Endothelial cell of umbilical vein (primary cell): Measurements from ENCODE around the gene PRKCB. TPM values are rescaled to one million over a fixed set of nuclear protein-coding genes. Genes with fewer than 3 reads are reported as not detected.
A peak's percentile ranks its signal among the peaks of the same experiment; 100 is the strongest.

ENCODE experiments used
- BruUV-seq: library from RNA; stranded (reverse); fragments of 400-500 nt; replicated peaks from 2 replicates; lab custom pipeline; 2021; lab: Mats Ljungman, UMichigan
- CTCF ChIA-PET: fragments of 300-600, 350-600 bp; sonication (Branson Sonifier 250); formaldehyde crosslinking; loops from one replicate; lab custom pipeline; 2021; ENCODE audit warnings: antibody characterized with exemption, inconsistent platforms; lab: Charles Lee
- POLR2A ChIA-PET: fragments of 300-600, 350-600 bp; sonication (Branson Sonifier 250); formaldehyde crosslinking; loops from one replicate; lab custom pipeline; 2021; ENCODE audit warnings: antibody characterized with exemption, inconsistent platforms; lab: Charles Lee
- DNase-seq: peaks from one replicate; pipeline ENCODE4 v3.0.0-alpha.2; 2011; ENCODE audit warnings: low read depth, low spot score
- FAIRE-seq: peaks from 2 replicates; lab custom pipeline; 2011; peaks lifted over from hg19 to GRCh38; lab: Jason Lieb, UNC
- H2AFZ ChIP-seq: 2 replicates; pipeline ENCODE4 v1.6.0; 2012; ENCODE audit warnings: low read depth, low read length, control low read depth, inconsistent platforms
- H3K27ac ChIP-seq: 2 replicates; pipeline ENCODE4 v1.5.1; 2011; ENCODE audit warnings: low read depth, mild to moderate bottlenecking, control low read depth, low read length, moderate library complexity; ENCODE audit not compliant: insufficient read depth
- H3K27me3 ChIP-seq, 2 experiments: 2 replicates each; pipeline versions ENCODE4 v1.6.0 to v1.6.1; 2011; ENCODE audit warnings: low read length in 2 of 2, mixed read lengths in 1 of 2; ENCODE audit not compliant: control insufficient read depth in 2 of 2, insufficient read depth in 2 of 2
- H3K36me3 ChIP-seq, 2 experiments: 2 replicates in 1 of 2; 3 replicates in 1 of 2; pipeline ENCODE4 v1.5.1; 2011; ENCODE audit warnings: low read length in 2 of 2, mild to moderate bottlenecking in 1 of 2, moderate library complexity in 1 of 2; ENCODE audit not compliant: control insufficient read depth in 2 of 2, insufficient read depth in 2 of 2; ENCODE audit errors: extremely low read depth in 1 of 2
- H3K4me1 ChIP-seq: 3 replicates; pipeline ENCODE4 v1.5.1; 2011; ENCODE audit warnings: mild to moderate bottlenecking, low read length; ENCODE audit not compliant: control insufficient read depth, insufficient read depth; ENCODE audit errors: extremely low read depth
- H3K4me2 ChIP-seq: 2 replicates; pipeline ENCODE4 v1.6.1; 2011; ENCODE audit warnings: low read length, control low read depth, mixed read lengths; ENCODE audit not compliant: insufficient read depth
- H3K4me3 ChIP-seq, 3 experiments: fragments of 200-600 bp in 1 of 3; sonication (generic), shearing (Covaris generic) in 1 of 3; replicated peaks in 1 of 3; 2 replicates each; pipeline ENCODE4 v1.5.1; 2011 to 2016; ENCODE audit warnings: control low read depth in 3 of 3, low read length in 3 of 3, mild to moderate bottlenecking in 2 of 3, inconsistent platforms in 1 of 3, low read depth in 1 of 3, moderate library complexity in 1 of 3; ENCODE audit not compliant: insufficient read depth in 1 of 3
- H3K79me2 ChIP-seq: 2 replicates; pipeline ENCODE4 v1.6.0; 2012; ENCODE audit warnings: low read length, inconsistent platforms; ENCODE audit not compliant: control insufficient read depth, insufficient read depth
- H3K9ac ChIP-seq: replicated peaks from 2 replicates; pipeline ENCODE3; 2011; ENCODE audit warnings: low read length, control low read depth; ENCODE audit not compliant: insufficient read depth; ENCODE audit errors: extremely low read depth
- H3K9me1 ChIP-seq: replicated peaks from 3 replicates; pipeline ENCODE4 v1.6.0; 2011; ENCODE audit warnings: mild to moderate bottlenecking, low read length; ENCODE audit not compliant: control insufficient read depth, insufficient read depth; ENCODE audit errors: extremely low read depth
- H3K9me3 ChIP-seq: replicated peaks from 2 replicates; pipeline ENCODE4 v1.5.1; 2012; ENCODE audit warnings: low read length, inconsistent platforms; ENCODE audit not compliant: control insufficient read depth, insufficient read depth
- H4K20me1 ChIP-seq: replicated peaks from 2 replicates; pipeline ENCODE3; 2011; ENCODE audit warnings: mild to moderate bottlenecking, low read length; ENCODE audit not compliant: control insufficient read depth, insufficient read depth; ENCODE audit errors: extremely low read depth
- CTCF ChIP-seq, 2 donors: IDR thresholded peaks; 1 replicate in 1 of 2; 2 replicates in 1 of 2; pipeline ENCODE4 v1.5.1; 2011; ENCODE audit warnings: low read length in 2 of 2, mild to moderate bottlenecking in 2 of 2, moderate library complexity in 2 of 2, control low read depth in 1 of 2, inconsistent platforms in 1 of 2, low read depth in 1 of 2; ENCODE audit not compliant: insufficient read depth in 1 of 2; ENCODE audit errors: extremely low read depth in 1 of 2
- EZH2 ChIP-seq: IDR thresholded peaks from 2 replicates; pipeline ENCODE4 v1.6.1; 2012; ENCODE audit warnings: borderline replicate concordance, low read depth, mild to moderate bottlenecking, moderate library complexity, low read length, inconsistent platforms; ENCODE audit not compliant: severe bottlenecking
- FOS ChIP-seq: IDR thresholded peaks from 2 replicates; pipeline ENCODE4 v1.6.1; 2011; ENCODE audit warnings: mild to moderate bottlenecking, low read length, moderate library complexity, borderline replicate concordance; ENCODE audit not compliant: insufficient read depth
- GATA2 ChIP-seq: IDR thresholded peaks from 2 replicates; pipeline ENCODE4 v1.7.0; 2011; ENCODE audit warnings: low read depth, mild to moderate bottlenecking, moderate library complexity, mixed read lengths, low read length; ENCODE audit not compliant: insufficient read length, insufficient read depth
- JUN ChIP-seq: IDR thresholded peaks from 2 replicates; pipeline ENCODE4 v1.6.1; 2011; ENCODE audit warnings: borderline replicate concordance, low read depth; ENCODE audit not compliant: insufficient read length, insufficient read depth
- MAX ChIP-seq: IDR thresholded peaks from 2 replicates; pipeline ENCODE4 v1.6.1; 2011; ENCODE audit not compliant: insufficient read depth, insufficient read length
- MYC ChIP-seq: IDR thresholded peaks from one replicate; pipeline ENCODE4 v1.6.1; 2011; ENCODE audit warnings: mild to moderate bottlenecking, low read depth, low read length
- POLR2A ChIP-seq: IDR thresholded peaks from 2 replicates; pipeline ENCODE4 v1.6.1; 2012; ENCODE audit warnings: low read depth, mild to moderate bottlenecking, control low read depth, low read length
- POLR2AphosphoS5 ChIP-seq: IDR thresholded peaks from 2 replicates; pipeline ENCODE4 v1.6.1; 2012; ENCODE audit warnings: low read depth, mild to moderate bottlenecking, control low read depth, low read length, moderate library complexity; ENCODE audit not compliant: insufficient read depth
- dilution Hi-C: fragments of 300-500 bp; cut with MboI; formaldehyde crosslinking; loops from one replicate; pipeline ENCODE4 v1.15.0; 2019; ENCODE audit warnings: low sequenced_read_pairs; ENCODE audit not compliant: extremely low pct_ligation_motif_present
- intact Hi-C: fragments of 100-400 bp; cut with micrococcal nuclease; formaldehyde crosslinking; loops from one replicate; pipeline ENCODE4 v1.10.0; 2022
- polyA plus RNA-seq, 4 experiments: library from polyadenylated mRNA; depleted of rRNA in 3 of 4; stranded (reverse) in 3 of 4; unstranded in 1 of 4; fragments of >200 nt; gene quantifications; 2 replicates each; pipeline versions ENCODE4 v1.2.1 to v1.2.3, GENCODE V29; 2011 to 2012; ENCODE audit warnings: missing spikeins in 1 of 4
- total RNA-seq: library from RNA; stranded (reverse); gene quantifications from 2 replicates; pipeline ENCODE4 v1.2.3, GENCODE V29; 2021

The PRKCB gene
- total and polyA plus RNA-seq, 2 donors (not counting 3 experiments of a cell fraction or from before 2014, with no cell fraction given) = 0.01 TPM; not detected in 1

DNA sequence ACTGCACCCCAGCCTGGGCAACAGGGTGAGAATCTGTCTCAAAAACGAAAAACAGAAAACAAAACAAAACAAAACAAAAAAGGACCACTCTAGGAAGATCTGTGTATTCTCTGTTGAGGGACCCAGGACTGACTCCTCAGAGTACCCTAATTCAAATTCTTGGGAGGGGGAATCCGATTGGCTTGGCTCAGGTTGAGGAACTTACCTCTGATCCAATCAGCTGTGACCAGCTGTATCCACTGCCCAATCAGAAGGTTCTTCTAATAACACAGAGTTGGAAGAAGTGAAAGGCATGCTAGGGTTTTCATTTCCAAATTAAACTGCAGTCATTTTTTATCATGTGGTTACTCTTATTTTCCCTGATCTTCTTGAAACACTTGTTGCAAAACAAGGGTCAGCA is 314.5 kb downstream of the PRKCB start:
- H3K4me3 ChIP-seq = no peak overlapping the region
- H3K27ac ChIP-seq = peak overlapping the region; percentile 97
- H3K9me3 ChIP-seq = no peaks in the 10 kb centered on the region
- intact Hi-C loops = loop anchor here (2.0 kb wide), 1 partner anchor 107 kb away; the partner anchor contains the start of gene CACNG3
- POLR2A ChIA-PET = no interaction called here
- dilution Hi-C loops = no loop called here
- H3K4me1 ChIP-seq = peaks cover 37% of the 10 kb centered on the region
- no peaks in the 10 kb centered on the region for H3K9me1 ChIP-seq
- peak overlapping the region; percentile 53 for H2AFZ ChIP-seq
- CTCF ChIA-PET = no interaction called here
- no peak overlapping the region for H3K9ac ChIP-seq
- H3K4me2 ChIP-seq = peak overlapping the region; percentile 78
- no TSS peak for BruUV-seq
- H3K36me3 ChIP-seq = no peaks in the 10 kb centered on the region
- H3K79me2 ChIP-seq = no peaks in the 10 kb centered on the region
- FAIRE-seq (no peak), DNase-seq (no peak)
- TF ChIP-seq MYC (no peak), POLR2AphosphoS5 (no peak), MAX (no peak), GATA2 (no peak), POLR2A (no peak), CTCF (IDR thresholded peaks at IDR 0.05; ENCODE audit: extremely low read depth in 1 of 2, insufficient read depth in 1 of 2, low read depth in 1 of 2, low read length in 2 of 2) (no peak), EZH2 (no peak), FOS (no peak), JUN (no peak)
- no peaks in the 10 kb centered on the region for H3K27me3 ChIP-seq
- H4K20me1 ChIP-seq = no peaks in the 10 kb centered on the region
